ENCODE measurements around the gene STXBP2.

Gene STXBP2

DNA sequence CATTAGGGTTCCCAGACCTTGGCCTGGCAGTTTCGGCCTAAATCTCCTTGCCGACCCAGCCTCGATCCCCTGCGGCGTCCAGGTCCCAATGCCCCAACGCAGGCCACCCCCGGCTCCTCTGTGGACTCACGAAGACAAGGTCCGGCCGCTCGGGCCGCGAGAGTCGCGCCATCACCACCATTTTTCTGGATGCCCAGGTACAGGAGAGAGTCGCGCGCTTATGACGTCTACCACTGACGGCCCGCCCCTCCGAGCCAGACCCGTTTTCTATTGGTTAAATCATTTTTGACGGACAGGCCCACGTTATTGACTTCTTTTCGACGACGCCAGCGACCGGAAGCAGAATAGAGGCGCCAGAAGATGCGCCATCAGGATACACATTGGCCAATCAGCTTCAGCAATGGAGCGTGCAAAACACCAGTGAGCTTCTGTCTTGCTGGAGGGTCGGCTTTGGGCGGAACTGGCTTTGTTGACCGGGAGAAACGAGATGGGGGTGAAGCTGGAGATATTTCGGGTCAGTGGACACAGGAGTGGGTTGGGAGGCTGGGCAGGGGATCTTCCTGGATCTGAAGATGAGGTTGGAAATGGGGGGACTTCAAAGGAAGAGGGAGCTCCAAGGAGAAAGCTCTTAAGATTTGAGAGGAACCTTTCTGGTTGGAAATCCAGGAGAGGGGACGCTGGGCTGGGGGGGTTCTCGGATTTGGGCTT, 7.4 kb upstream of the STXBP2 start, which contains the start of the genes PET100 and XAB2 (continued):
- no peak for TF ChIP-seq GLIS2 (tag by site-specific recombination; IDR thresholded peaks at IDR 0.05)
- no peak for TF ChIP-seq ZNF701 (tag by site-specific recombination; IDR thresholded peaks at IDR 0.05)
- no peak for TF ChIP-seq GFI1B (tag by site-specific recombination; IDR thresholded peaks at IDR 0.05)
- TF ChIP-seq, protein P1, sequence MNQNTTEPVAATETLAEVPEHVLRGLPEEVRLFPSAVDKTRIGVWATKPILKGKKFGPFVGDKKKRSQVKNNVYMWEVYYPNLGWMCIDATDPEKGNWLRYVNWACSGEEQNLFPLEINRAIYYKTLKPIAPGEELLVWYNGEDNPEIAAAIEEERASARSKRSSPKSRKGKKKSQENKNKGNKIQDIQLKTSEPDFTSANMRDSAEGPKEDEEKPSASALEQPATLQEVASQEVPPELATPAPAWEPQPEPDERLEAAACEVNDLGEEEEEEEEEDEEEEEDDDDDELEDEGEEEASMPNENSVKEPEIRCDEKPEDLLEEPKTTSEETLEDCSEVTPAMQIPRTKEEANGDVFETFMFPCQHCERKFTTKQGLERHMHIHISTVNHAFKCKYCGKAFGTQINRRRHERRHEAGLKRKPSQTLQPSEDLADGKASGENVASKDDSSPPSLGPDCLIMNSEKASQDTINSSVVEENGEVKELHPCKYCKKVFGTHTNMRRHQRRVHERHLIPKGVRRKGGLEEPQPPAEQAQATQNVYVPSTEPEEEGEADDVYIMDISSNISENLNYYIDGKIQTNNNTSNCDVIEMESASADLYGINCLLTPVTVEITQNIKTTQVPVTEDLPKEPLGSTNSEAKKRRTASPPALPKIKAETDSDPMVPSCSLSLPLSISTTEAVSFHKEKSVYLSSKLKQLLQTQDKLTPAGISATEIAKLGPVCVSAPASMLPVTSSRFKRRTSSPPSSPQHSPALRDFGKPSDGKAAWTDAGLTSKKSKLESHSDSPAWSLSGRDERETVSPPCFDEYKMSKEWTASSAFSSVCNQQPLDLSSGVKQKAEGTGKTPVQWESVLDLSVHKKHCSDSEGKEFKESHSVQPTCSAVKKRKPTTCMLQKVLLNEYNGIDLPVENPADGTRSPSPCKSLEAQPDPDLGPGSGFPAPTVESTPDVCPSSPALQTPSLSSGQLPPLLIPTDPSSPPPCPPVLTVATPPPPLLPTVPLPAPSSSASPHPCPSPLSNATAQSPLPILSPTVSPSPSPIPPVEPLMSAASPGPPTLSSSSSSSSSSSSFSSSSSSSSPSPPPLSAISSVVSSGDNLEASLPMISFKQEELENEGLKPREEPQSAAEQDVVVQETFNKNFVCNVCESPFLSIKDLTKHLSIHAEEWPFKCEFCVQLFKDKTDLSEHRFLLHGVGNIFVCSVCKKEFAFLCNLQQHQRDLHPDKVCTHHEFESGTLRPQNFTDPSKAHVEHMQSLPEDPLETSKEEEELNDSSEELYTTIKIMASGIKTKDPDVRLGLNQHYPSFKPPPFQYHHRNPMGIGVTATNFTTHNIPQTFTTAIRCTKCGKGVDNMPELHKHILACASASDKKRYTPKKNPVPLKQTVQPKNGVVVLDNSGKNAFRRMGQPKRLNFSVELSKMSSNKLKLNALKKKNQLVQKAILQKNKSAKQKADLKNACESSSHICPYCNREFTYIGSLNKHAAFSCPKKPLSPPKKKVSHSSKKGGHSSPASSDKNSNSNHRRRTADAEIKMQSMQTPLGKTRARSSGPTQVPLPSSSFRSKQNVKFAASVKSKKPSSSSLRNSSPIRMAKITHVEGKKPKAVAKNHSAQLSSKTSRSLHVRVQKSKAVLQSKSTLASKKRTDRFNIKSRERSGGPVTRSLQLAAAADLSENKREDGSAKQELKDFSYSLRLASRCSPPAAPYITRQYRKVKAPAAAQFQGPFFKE (tag by site-specific recombination; IDR thresholded peaks at IDR 0.05; ENCODE audit: borderline replicate concordance), result no peak
- no peak for TF ChIP-seq ZNF623 (tag by site-specific recombination; IDR thresholded peaks at IDR 0.05)
- peak; percentile 95 for TF ChIP-seq YY2 (tag by site-specific recombination; IDR thresholded peaks at IDR 0.05)
- no peak for TF ChIP-seq ZNF585B (tag by site-specific recombination; IDR thresholded peaks at IDR 0.05)
- no peak for TF ChIP-seq ZNF239 (tag by site-specific recombination; IDR thresholded peaks at IDR 0.05)
- no peak for TF ChIP-seq SETDB1 (IDR thresholded peaks at IDR 0.05; ENCODE audit: insufficient read length, low read length)
- peak; percentile 68 for TF ChIP-seq ZBTB21 (tag by site-specific recombination; IDR thresholded peaks at IDR 0.05)
- TF ChIP-seq FEZF1 (tag by site-specific recombination; IDR thresholded peaks at IDR 0.05), result no peak
- no peak for TF ChIP-seq WT1 (tag by site-specific recombination; IDR thresholded peaks at IDR 0.05)
- no peak for TF ChIP-seq ZNF274 (IDR thresholded peaks at IDR 0.05; ENCODE audit: low read length)
- no peak for TF ChIP-seq ZNF274 (tag by site-specific recombination; IDR thresholded peaks at IDR 0.05; ENCODE audit: borderline replicate concordance)
- TF ChIP-seq, protein P2, sequence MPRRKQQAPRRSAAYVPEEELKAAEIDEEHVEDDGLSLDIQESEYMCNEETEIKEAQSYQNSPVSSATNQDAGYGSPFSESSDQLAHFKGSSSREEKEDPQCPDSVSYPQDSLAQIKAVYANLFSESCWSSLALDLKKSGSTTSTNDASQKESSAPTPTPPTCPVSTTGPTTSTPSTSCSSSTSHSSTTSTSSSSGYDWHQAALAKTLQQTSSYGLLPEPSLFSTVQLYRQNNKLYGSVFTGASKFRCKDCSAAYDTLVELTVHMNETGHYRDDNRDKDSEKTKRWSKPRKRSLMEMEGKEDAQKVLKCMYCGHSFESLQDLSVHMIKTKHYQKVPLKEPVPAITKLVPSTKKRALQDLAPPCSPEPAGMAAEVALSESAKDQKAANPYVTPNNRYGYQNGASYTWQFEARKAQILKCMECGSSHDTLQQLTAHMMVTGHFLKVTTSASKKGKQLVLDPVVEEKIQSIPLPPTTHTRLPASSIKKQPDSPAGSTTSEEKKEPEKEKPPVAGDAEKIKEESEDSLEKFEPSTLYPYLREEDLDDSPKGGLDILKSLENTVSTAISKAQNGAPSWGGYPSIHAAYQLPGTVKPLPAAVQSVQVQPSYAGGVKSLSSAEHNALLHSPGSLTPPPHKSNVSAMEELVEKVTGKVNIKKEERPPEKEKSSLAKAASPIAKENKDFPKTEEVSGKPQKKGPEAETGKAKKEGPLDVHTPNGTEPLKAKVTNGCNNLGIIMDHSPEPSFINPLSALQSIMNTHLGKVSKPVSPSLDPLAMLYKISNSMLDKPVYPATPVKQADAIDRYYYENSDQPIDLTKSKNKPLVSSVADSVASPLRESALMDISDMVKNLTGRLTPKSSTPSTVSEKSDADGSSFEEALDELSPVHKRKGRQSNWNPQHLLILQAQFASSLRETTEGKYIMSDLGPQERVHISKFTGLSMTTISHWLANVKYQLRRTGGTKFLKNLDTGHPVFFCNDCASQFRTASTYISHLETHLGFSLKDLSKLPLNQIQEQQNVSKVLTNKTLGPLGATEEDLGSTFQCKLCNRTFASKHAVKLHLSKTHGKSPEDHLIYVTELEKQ (tag by site-specific recombination; IDR thresholded peaks at IDR 0.05; ENCODE audit: borderline replicate concordance), result peak; percentile 19; the same call in 1 of the 2 replicates
- no peak for TF ChIP-seq KLF10 (tag by site-specific recombination; IDR thresholded peaks at IDR 0.05)
- no peak for TF ChIP-seq ZNF555 (tag by site-specific recombination; conservative IDR thresholded peaks at IDR 0.05)
- TF ChIP-seq HOXA7 (CRISPR knock-in tag; IDR thresholded peaks at IDR 0.05; ENCODE audit: borderline replicate concordance), result no peak
- TF ChIP-seq ZSCAN30 (tag by site-specific recombination; IDR thresholded peaks at IDR 0.05), result peak; percentile 20; the same call in 1 of the 2 replicates
- TF ChIP-seq ZNF624 (tag by site-specific recombination; IDR thresholded peaks at IDR 0.05), result no peak
- TF ChIP-seq, protein P3, sequence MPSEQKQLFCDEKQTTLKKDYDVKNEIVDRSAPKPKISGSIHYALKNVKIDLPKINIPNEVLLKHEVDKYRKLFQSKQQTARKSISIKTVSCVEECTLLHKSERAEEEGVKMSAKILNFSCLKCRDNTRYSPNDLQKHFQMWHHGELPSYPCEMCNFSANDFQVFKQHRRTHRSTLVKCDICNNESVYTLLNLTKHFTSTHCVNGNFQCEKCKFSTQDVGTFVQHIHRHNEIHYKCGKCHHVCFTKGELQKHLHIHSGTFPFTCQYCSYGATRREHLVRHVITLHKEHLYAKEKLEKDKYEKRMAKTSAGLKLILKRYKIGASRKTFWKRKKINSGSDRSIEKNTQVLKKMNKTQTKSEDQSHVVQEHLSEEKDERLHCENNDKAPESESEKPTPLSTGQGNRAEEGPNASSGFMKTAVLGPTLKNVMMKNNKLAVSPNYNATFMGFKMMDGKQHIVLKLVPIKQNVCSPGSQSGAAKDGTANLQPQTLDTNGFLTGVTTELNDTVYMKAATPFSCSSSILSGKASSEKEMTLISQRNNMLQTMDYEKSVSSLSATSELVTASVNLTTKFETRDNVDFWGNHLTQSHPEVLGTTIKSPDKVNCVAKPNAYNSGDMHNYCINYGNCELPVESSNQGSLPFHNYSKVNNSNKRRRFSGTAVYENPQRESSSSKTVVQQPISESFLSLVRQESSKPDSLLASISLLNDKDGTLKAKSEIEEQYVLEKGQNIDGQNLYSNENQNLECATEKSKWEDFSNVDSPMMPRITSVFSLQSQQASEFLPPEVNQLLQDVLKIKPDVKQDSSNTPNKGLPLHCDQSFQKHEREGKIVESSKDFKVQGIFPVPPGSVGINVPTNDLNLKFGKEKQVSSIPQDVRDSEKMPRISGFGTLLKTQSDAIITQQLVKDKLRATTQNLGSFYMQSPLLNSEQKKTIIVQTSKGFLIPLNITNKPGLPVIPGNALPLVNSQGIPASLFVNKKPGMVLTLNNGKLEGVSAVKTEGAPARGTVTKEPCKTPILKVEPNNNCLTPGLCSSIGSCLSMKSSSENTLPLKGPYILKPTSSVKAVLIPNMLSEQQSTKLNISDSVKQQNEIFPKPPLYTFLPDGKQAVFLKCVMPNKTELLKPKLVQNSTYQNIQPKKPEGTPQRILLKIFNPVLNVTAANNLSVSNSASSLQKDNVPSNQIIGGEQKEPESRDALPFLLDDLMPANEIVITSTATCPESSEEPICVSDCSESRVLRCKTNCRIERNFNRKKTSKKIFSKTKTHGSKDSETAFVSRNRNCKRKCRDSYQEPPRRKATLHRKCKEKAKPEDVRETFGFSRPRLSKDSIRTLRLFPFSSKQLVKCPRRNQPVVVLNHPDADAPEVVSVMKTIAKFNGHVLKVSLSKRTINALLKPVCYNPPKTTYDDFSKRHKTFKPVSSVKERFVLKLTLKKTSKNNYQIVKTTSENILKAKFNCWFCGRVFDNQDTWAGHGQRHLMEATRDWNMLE (tag by site-specific recombination; conservative IDR thresholded peaks at IDR 0.05; ENCODE audit: low read depth), result peak; percentile 67
- no peak for TF ChIP-seq ZNF530 (tag by site-specific recombination; IDR thresholded peaks at IDR 0.05; ENCODE audit: low read depth)
- TF ChIP-seq, protein P4, sequence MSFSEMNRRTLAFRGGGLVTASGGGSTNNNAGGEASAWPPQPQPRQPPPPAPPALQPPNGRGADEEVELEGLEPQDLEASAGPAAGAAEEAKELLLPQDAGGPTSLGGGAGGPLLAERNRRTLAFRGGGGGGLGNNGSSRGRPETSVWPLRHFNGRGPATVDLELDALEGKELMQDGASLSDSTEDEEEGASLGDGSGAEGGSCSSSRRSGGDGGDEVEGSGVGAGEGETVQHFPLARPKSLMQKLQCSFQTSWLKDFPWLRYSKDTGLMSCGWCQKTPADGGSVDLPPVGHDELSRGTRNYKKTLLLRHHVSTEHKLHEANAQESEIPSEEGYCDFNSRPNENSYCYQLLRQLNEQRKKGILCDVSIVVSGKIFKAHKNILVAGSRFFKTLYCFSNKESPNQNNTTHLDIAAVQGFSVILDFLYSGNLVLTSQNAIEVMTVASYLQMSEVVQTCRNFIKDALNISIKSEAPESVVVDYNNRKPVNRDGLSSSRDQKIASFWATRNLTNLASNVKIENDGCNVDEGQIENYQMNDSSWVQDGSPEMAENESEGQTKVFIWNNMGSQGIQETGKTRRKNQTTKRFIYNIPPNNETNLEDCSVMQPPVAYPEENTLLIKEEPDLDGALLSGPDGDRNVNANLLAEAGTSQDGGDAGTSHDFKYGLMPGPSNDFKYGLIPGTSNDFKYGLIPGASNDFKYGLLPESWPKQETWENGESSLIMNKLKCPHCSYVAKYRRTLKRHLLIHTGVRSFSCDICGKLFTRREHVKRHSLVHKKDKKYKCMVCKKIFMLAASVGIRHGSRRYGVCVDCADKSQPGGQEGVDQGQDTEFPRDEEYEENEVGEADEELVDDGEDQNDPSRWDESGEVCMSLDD (tag by site-specific recombination; IDR thresholded peaks at IDR 0.05), result no peak
